Measurements from ENCODE around the gene KCNQ1.

- TF ChIP-seq FOXM1 (IDR thresholded peaks at IDR 0.05; ENCODE audit: low read depth), result no peak
- TF ChIP-seq CHD2 (IDR thresholded peaks at IDR 0.05; ENCODE audit: low read length, partially characterized antibody), result no peak
- no peak for TF ChIP-seq REST (IDR thresholded peaks at IDR 0.05; ENCODE audit: low read depth, low read length)
These were observed 324.7 kb downstream of the KCNQ1 start for GRCh38 chr11:2769409-2770095.

All from SK-N-SH (cell line).